NK-92 treated with Interleukin-12 subunit alpha and Interleukin-12 subunit beta, amount 100 ng/mL, for 24 hours (cell line): Measurements from ENCODE around the gene ASL.
A peak's percentile ranks its signal among the peaks of the same experiment; 100 is the strongest.
"Not testable (repeated sequence)": the region's sequence is repeated elsewhere in the genome, so short reads cannot be mapped to it uniquely, and the experiment has no call there.

ENCODE experiments used
- DNase-seq: peaks from one replicate; lab custom pipeline; 2025; lab: John Stamatoyannopoulos, UW

ASL gene

DNA sequence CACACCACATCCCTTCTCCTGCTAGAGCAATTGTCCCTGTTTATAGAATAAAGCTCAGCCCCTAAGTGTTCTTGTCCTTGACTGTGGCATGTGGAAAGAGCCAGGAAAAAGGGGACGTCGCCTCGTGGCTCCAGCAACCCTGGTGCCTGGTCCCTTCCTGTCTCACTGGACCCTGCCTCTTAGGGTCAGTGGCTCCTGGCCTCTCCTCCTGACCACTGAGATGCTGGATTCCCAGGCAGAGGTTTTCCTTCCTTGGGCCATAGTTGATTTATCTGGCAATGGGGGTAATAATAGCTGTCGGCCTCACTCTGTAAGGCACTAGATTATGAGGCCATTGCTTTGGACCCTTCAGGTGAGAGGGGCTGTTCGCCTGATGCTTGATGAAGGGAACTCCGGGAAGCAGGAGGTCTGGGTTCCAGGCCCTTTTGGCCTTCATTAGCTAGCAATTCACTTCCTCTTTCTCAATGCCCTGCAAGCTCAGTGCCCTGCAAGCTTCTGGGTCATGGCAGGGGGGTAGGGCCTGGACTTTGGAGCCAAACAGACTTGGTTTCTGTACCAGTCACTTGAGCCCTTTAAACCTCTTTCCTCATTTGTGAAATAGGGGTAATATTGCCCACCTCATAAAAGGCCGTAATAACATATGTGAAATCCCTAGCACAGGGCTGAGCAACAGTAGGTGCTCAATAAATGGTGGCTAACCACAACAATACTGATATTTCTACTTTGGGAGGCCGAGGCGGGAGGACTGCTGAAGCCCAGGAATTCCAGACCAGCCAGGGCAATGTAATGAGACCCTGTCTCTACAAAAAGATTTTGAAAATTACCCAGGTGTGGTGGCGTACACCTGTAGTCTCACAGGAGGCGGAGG lies 1.1 kb downstream of the ASL start:
- no peak for DNase-seq

DNA sequence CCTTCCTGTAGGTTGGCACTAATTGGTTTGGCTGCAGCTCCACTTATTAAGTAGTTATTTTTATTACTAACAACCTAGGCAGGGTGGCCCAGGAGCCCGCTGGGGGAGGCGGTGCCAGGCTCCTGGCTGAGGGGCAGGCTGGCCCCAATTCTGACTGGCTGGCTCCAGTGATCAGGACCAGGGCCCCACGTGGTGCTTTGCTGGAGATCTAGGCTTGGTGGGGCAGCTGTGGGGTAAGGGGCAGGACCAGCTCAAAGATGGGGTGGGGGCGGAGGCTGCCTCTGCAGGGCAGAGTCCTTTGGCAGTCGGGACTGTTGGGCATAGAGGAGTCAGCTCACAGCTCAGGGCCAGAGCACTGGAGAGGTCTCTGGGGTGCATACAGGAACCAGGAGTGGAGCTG lies 2.4 kb downstream of the ASL start:
- DNase-seq = no peak

DNA sequence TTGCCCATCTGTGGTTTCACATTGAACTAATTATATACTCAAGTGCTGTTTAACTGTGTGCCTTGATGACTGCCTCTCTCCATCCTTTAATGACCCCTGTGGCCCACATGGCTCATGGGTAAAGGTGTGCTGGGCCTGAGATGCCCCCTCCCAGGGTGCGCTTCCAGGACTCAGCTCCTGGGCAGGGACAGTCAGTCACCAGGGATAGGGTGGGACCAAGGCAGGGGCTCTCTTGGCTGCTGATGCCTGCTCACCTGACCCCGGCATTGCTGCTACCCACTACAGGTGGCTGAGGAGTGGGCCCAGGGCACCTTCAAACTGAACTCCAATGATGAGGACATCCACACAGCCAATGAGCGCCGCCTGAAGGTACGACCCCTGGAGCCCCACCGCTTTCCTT lies 6.5 kb downstream of the ASL start:
- DNase-seq = no peak

DNA sequence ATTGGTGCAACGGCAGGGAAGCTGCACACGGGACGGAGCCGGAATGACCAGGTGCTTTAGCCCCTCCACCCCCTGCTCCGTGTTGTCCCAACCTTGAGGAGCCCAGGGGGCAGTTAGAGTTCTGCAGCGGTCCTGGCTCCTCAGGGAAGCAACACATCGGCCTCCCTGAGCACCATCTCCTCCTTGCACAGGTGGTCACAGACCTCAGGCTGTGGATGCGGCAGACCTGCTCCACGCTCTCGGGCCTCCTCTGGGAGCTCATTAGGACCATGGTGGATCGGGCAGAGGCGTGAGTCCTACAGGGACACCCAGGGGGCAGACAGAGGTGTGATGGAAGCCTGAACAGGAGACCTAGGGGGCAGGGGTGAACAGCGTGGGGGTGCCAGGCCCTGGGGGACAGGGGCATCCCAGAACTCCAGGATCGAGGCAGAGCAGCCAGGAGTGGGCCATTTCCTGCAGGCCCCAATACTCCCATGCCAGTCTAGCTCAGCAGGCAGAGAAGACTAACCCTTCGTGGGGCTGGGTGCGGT lies 7.3 kb downstream of the ASL start:
- no peak for DNase-seq

DNA sequence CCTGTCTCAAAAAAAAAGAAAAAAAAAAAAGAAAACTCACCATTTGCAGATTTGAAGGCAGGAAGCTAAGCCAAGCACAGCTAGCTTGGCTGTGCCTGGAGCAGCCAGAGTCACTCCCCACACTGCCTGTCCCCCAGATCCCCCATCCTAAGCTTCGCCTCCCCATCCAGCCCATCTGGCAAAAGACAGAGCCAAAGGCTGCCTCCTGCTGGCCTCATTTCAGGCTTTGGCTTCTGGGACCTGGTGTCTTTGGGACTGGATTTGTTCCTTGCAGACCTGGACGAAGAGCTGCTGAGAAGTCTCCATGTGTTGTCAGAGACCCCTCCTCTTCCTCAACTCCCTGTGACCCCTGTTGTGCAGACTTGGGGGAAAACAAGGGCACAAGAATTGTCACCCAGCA lies 8.1 kb downstream of the ASL start:
- DNase-seq = no peak

DNA sequence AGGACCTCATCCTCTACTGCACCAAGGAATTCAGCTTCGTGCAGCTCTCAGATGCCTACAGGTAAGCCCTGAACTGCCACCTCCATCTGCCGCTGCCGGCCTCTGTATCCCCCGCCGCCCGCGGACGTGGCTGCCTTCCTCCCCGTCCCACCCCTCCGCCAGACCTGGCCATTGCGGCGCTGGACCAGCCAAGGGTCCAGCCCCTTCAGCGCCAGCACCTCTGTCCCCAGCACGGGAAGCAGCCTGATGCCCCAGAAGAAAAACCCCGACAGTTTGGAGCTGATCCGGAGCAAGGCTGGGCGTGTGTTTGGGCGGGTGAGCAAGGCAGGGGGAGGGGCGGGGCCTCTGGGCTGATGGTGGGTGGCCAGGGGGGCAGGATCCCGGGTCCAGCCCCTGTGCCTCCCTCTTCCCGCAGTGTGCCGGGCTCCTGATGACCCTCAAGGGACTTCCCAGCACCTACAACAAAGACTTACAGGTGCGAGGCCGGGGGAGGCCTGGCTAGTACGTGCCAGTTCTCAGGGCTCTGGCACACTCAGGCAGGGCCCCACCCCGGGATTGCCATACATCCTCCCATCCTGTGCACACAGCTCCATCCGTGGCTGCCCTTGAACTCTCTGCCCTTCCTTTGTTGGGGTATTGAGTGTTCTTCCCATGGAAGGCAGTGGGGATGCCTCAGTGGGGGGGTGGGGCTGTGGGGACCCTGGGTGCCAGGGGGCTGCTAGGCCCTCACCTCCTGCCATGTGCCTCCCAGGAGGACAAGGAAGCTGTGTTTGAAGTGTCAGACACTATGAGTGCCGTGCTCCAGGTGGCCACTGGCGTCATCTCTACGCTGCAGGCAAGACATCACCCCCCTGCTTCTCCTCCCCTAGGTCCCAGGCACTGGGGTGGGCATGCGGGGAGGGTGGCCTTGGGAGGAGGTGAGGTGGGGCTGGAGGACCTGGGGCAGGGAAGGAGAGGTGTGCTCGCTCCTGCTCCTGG lies 13.5 kb downstream of the ASL start:
- DNase-seq = no peak

DNA sequence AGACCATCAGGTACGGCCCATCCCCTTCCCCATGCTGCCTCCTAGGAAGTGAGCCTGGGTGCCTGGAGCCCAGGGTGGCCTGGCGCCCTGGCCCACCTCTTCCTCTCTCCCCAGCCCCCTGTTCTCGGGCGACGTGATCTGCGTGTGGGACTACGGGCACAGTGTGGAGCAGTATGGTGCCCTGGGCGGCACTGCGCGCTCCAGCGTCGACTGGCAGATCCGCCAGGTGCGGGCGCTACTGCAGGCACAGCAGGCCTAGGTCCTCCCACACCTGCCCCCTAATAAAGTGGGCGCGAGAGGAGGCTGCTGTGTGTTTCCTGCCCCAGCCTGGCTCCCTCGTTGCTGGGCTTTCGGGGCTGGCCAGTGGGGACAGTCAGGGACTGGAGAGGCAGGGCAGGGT lies 17.0 kb downstream of the ASL start:
- no peak for DNase-seq

DNA sequence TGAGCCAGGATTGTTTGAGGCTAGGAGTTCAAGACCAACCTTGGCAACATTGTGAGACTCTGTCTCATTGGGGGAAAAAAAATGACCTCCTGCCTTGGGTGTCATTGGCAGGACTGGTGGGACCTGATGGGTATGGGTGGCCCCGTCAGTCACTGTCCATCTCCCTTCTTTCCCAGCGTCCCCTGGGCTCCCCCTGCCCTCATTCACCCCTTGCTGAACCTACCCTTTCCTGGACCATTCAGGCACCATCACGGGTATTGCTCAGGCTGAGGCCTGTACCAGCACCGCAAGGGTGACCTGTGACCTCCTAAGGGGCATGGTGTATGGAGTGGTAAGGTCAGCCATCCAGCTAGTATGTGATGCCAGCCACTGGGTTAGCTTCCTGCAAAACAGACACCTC lies 19.4 kb downstream of the ASL start:
- no peak for DNase-seq

DNA sequence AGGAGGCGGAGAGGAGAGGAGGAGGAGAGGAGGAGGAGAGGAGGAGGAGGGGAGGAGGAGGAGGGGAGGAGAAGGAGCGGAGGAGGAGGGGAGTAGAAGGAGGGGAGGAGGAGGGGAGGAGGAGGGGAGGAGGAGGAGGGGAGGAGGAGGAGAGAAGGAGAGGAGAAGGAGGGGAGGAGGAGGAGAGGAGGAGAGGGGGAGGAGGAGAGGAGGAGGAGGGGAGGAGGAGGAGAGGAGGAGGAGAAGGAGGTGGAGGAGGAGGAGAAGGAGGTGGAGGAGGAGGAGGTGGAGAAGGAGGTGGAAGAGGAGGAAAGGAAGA lies 23.6 kb downstream of the ASL start:
- no peak for DNase-seq

DNA sequence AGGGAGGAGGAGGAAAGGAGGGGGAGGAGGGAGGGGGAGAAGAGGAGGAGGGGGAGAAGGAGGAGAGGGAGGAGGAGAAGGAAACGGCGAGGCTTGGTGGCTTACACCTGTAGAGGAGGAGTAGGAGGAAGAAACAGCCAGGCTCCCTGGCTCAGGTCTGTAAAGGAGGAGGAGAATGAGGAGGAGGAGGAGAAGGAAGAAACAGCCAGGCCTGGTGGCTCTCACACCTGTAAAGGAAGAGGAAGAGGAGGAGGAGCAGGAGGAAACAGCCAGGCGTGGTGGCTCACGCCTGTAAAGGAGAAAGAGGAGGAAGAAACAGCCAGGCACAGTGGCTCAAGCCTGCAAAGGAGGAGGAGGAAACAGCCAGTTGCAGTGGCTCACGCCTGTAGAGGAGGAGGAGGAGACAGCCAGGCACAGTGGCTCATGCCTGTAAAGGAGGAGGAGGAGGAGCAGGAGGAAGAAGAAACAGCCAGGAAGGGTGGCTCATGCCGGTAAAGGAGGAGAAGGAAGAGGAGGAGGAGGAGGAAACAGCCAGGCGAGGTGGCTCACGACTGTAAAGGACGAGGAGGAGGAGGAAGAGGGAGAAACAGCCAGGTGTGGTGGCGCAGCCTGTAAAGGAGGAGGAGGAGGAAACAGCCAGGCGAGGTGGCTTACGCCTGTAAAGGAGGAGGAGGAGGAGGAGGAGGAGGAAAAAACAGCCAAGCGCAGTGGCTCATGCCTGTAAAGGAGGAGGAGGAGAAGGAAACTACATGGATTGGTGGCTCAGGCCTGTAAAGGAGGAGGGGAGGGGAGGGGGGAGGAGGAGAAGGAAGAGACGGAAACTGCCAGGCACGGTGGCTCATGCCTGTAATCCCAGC lies 24.2 kb downstream of the ASL start:
- no peak for DNase-seq

DNA sequence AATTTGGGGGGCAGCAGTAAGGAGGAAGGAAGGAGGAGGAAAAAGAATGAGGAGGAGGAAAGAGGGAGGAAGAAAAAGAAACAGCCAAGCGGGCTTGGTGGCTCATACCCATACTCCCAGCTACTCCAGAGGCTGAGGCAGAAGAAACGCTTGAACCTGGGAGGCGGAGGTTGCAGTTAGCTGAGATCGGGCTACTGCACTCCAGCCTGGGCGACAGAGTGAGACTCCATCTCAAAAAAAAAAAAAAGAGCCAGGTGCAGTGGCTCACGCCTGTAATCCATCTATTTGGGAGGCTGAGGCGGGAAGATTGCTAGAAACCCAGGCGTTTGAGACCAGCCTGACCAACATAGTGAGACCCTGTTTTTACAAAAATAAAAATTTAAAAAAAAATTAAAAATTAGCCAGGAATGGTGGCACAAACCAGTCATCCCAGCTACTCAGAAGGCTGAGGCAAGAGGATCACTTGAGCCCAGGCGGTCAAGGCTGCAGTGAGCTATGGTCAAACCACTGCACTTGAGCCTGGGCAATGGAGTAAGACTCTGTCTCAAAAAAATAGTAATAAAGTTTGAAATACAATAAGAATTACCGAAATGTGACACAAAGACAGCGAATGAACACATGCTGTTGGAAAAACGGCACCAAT lies 24.9 kb downstream of the ASL start:
- no peak for DNase-seq

DNA sequence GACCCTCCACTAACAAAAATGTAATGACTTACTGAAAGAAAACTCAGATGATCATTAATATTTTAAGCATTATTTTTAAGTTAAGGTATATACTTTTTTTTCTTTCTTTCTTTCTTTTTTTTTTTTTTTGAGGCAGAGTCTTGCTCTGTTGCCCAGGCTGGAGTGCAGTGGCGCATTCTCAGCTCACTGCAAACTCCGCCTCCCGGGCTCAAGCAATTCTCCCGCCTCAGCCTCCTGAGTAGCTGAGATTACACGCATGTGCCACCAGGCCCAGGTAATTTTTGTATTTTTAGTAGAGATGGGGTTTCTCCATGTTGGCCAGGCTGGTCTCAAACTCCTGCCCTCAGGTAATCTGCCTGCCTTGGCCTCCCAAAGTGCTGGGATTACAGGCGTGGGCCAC lies 26.5 kb downstream of the ASL start:
- DNase-seq = not testable (repeated sequence)

DNA sequence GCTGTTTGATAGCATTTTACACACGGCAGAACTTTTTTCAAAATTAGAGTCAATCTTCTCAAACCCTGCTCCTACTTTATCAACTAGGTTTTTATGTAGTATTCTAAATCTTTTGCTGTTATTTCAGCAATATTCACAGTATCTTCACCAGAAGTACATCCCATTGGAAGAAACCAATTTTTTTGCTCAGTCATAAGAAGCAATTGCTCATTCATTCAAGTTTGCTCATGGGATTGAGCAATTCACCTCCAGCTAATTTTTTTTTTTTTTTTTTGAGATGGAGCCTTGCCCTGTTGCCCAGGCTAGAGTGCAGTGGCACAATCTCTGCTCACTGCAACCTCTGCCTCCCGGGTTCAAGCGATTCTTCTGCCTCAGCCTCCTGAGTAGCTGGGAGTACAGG lies 28.4 kb downstream of the ASL start:
- DNase-seq = not testable (repeated sequence)

DNA sequence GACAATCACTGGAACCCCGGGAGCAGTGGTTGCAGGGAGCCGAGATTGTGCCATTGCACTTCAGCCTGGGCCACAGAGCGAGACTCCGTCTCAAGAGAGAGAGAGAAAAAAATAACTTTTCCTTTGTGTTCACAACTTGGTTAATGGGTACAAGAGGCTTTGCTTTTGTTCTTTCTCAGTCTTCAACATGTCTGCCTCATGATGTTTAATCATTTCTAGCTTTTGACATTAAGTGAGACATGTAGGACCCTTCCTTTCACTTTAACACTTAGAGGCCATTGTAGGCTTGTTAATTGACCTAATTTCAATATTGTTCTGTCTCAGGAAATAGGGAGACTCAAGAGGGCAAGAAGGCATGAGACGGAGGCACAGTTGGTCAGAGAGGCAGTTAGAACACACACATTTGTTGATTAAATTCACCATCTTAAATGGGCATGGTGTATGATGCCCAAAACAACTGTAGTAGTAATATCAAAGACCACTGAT lies 29.7 kb downstream of the ASL start:
- DNase-seq = no peak

DNA sequence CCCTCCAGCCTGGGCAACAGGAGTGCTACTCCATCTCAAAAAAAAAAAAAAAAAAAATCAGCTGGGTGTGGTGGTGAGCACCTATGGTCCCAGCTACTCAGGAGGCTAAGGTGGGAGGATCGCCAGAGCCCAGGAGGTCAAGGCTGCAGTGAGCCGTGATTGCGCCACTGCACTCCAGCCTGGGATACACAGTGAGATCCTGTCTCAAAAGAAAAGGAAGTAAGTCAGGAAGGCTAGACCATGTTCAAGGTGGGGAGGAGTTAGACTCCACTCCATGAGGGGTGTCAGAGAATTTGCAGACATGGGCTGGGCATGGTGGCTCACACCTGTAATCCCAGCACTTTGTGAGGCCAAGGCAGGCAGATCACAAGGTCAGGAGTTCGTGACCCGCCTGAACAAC lies 32.8 kb downstream of the ASL start:
- not testable (repeated sequence) for DNase-seq

DNA sequence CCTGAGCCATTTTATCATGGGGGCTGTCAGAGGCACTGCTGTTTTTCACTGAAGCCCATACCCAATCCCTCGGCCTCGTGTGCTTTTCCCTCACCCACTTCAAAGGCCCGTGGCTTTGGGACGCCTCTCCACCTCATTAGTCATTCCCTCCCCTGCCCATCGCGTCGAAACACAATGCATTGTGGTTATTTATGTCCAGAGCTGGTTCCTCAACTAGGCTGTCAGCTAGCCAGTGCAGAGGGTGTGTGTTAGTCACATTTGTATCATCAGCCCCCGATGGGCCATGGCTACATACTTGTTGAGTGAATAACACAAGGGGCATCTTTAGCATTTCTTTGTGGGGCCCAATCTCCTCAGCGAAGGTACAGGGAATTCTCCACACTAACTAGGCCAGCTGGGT lies 35.2 kb downstream of the ASL start:
- no peak for DNase-seq

DNA sequence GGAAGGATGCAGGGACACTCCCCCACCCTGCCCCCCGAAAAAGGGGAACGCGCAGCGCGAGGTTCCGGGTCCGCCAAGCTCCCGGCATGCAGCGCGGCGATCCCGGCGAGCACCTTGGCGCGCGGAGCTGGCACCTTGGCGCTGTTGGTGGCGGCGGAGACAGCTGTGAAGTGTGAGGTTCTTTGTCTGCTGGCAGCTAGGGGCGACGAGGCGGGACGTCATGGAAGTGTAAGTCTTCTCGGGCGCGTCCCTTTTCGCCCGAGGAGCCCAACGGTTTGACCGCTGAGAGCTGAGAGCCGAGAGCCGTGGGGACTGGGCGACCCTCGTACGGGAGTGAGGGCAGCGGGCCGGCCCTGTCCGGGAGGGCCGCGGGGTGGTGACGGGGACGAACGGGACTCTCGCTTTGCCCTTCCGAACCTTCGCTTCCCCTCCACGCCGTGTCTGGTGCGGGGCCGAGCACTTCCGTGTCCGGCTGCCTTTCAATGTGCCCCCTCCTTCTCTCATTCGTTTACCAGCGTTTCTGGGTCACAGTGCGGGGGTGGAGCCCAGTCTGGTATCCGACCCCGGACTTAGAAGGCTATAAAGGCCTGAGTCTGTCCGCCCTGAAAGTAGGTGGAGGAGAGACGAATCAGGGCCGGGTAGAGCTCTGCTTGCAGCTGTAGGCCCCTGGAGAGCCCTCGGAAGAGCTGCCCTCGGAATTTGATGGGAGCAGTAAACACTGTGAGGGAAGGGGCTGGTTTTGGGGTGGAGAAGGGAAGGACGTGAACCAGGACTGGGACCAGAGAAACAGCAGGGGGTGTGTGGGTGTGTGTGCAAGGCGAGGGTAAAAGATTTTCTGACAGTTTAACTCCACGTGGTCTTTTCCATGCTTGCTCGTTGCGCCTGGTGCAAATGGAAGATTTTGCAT lies 39.4 kb downstream of the ASL start, which contains the start of gene CRCP:
TSS of gene CRCP (plus strand) at position 105 of the 907 bp plus-strand sequence. CDS start at position 221, 116 bp downstream.
- peak; percentile 71 for DNase-seq

DNA sequence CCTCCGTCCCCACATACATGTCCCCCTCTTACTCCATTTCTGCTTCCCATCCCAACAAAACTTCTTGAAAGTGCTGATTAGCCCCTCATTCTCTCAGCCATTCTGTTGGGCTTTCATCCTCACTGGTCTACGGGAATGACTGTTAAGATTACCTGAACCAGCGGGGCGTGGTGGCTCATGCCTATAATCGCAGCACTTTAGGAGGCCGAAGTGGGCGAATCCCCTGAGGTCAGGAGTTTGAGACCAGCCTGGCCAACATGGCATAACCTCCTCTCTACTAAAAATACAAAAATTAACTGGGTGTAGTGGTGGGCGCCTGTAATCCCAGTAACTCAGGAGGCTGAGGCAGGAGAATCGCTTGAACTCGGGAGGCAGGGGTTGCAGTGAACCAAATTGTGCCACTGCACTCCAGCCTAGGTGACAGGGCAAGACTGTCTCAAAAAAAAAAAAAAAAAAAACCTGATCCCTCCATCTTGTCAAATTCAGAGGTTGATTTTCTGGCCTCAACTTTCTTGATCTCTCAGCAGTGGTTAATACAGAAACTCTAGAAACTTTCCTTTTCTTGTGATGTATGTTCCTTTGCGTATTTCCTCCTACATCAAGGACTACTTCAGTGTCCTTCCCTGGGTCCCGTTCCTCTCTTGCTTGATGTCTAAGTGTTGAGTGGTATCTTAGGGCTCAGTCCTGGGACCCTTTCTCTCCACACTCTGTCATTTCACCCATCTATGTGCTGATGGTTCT lies 41.2 kb downstream of the ASL start:
- DNase-seq = not testable (repeated sequence)

DNA sequence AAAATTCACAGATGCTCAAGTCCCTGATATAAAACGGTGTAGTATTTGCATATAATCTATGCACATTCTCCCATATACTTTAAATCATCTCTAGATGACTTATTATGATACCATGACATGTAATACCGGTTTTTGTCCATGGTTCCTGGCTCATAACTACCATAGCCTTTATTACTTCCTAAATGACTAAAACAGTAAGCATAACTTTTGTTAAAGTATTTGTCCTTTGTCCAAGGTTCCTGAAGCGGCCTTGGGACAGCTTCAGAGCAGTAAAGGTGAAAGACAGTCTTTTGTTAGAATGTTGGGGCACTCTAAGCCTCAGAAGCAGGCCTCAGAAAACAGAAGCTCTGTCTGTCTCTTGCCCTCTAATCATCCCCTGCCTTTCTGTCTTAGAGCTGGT lies 43.0 kb downstream of the ASL start:
- DNase-seq = no peak
